Right lobe of liver (tissue), 6 donors: Measurements from ENCODE around the gene ANKS1B. TPM values are rescaled to one million over a fixed set of nuclear protein-coding genes. Genes with fewer than 3 reads are reported as not detected.

Source experiments
- ATAC-seq, 4 donors: fragments of 200-7000 bp; cut with Tn5 transposase; one replicate each; pipeline ENCODE4 v1.9.1; 2020; ENCODE audit warnings: mild to moderate bottlenecking in 4 of 4, moderate library complexity in 4 of 4
- DNase-seq, 3 donors: peaks; one replicate each; pipeline ENCODE4 v3.0.0-alpha.2; 2020
- H3K27ac ChIP-seq, 3 donors: fragments of 200-600 bp; one replicate each; pipeline ENCODE4 v1.8.0; 2022
- H3K27me3 ChIP-seq, 2 donors: fragments of 200-600 bp; one replicate each; pipeline ENCODE4 v1.8.0; 2022
- H3K36me3 ChIP-seq, 4 donors: fragments of 200-600 bp; sonication (generic) in 1 of 4; one replicate each; pipeline versions ENCODE4 v1.5.1 to v1.8.0; 2017 to 2022; ENCODE audit warnings: control low read depth in 1 of 4
- H3K4me1 ChIP-seq, 4 donors: fragments of 200-600 bp; sonication (generic) in 1 of 4; one replicate each; pipeline versions ENCODE4 v1.5.1 to v1.8.0; 2017 to 2022; ENCODE audit warnings: control low read depth in 1 of 4
- H3K4me3 ChIP-seq, 3 donors: fragments of 200-600 bp; one replicate each; pipeline ENCODE4 v1.8.0; 2022
- H3K9me3 ChIP-seq, 4 donors: fragments of 200-600 bp; sonication (generic) in 1 of 4; one replicate each; pipeline versions ENCODE4 v1.5.1 to v1.8.0; 2017 to 2022; ENCODE audit warnings: control low read depth in 1 of 4
- CTCF ChIP-seq, 4 donors: fragments of 200-600 bp in 3 of 4; fragments of 450-650 bp in 1 of 4; IDR thresholded peaks; one replicate each; pipeline versions ENCODE4 v1.5.1 to v1.8.0; 2016 to 2022; ENCODE audit warnings: antibody characterized with exemption in 4 of 4, mild to moderate bottlenecking in 2 of 4
- POLR2A ChIP-seq: fragments of 450-650 bp; IDR thresholded peaks from one replicate; pipeline ENCODE4 v1.6.1; 2017; ENCODE audit warnings: antibody characterized with exemption, mild to moderate bottlenecking
- WGBS: methylation state at CpG from one replicate; pipeline ENCODE4 v1.1.6; 2018; ENCODE audit warnings: low coverage, low lambda C conversion rate; ENCODE audit not compliant: insufficient coverage; ENCODE audit errors: missing lambda C conversion rate; 5-methylcytosine and 5-hydroxymethylcytosine counted together
- intact Hi-C, 2 donors: fragments of 100-400 bp; cut with DNase I; formaldehyde crosslinking; loops; one replicate each; pipeline versions ENCODE4 v1.11.2 to v1.14.1; 2022
- total RNA-seq, 6 experiments: library from RNA; depleted of rRNA in 2 of 6; stranded (reverse); fragments of >200 nt in 2 of 6; fragmentation: NEBNext Ultra II Directional in 3 of 6; extraction: Animal tissue kit (Norgen Biotek cat#: 25700) in 3 of 6; gene quantifications; one replicate each; pipeline versions ENCODE4 v1.1.0 to v1.2.4, GENCODE V29; 2016 to 2023
- donor health status: DM: no; HTN: yes; CAD: no.
- donor health status: DM: no; HTN: no; CAD: no.
- donor health status: DM: no; HTN: no; CAD: no.
- donor health status: DM: no; HTN: yes; CAD: no.
- donor health status: DM: no; HTN: yes; CAD: no.

Gene ANKS1B
- total RNA-seq, 6 experiments from 2014 or later = 0.17 to 1.9 (median 0.44) TPM; not detected in 1

GRCh38 chr12:99122959-99123358 is 861.8 kb downstream of the ANKS1B start:
- no peak for DNase-seq
- H3K36me3 ChIP-seq = no peaks in the 10 kb centered on the region
- TF ChIP-seq POLR2A (no peak), CTCF (IDR thresholded peaks at IDR 0.05) (no peak)
- H3K27ac ChIP-seq = no peak overlapping the region
- no peaks in the 10 kb centered on the region for H3K9me3 ChIP-seq
- H3K4me3 ChIP-seq = no peak overlapping the region
- H3K27me3 ChIP-seq = no peaks in the 10 kb centered on the region
- no peaks in the 10 kb centered on the region for H3K4me1 ChIP-seq
- WGBS = 20% methylated on average over 2 of the region's 2 CpGs
- intact Hi-C loops = no loop called here
- no peak for ATAC-seq

- intact Hi-C loops = no loop called here
- no peak overlapping the region for H3K27ac ChIP-seq
- no peak for ATAC-seq
- no peak overlapping the region for H3K4me3 ChIP-seq
- no peaks in the 10 kb centered on the region for H3K4me1 ChIP-seq
- 55% methylated on average over 3 of the region's 3 CpGs for WGBS
- H3K9me3 ChIP-seq = no peaks in the 10 kb centered on the region
- DNase-seq = no peak
- no peaks in the 10 kb centered on the region for H3K27me3 ChIP-seq
- H3K36me3 ChIP-seq = no peaks in the 10 kb centered on the region
- TF ChIP-seq CTCF (IDR thresholded peaks at IDR 0.05) (no peak), POLR2A (no peak)
Measured at GRCh38 chr12:99122496-99122895, 862.2 kb downstream of the ANKS1B start.

DNA sequence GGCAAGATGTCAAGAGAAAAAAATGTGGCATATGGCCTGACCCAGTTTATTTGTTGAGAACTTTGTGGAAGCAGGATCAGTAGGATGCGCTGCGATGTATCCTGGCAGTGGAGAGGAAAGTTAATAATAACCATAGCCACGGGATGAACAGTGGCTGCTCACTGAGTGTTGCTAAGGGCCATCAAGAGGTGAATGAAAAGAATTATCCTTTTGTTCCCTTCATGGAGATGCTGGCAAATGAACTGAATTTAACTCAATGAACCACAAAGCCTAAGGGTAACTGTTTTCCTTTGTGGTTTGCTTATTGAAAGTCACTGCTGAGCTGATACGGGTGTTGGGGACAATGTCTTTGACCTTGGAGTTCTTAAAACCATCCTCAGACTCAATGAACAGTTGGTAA is 863.2 kb downstream of the ANKS1B start:
- no peaks in the 10 kb centered on the region for H3K9me3 ChIP-seq
- no peaks in the 10 kb centered on the region for H3K27me3 ChIP-seq
- no peak for DNase-seq
- TF ChIP-seq CTCF (IDR thresholded peaks at IDR 0.05) (no peak), POLR2A (no peak)
- no peak for ATAC-seq
- WGBS = 55% methylated on average over 4 of the region's 4 CpGs
- no peaks in the 10 kb centered on the region for H3K36me3 ChIP-seq
- intact Hi-C loops = no loop called here
- no peaks in the 10 kb centered on the region for H3K4me1 ChIP-seq
- H3K27ac ChIP-seq = no peak overlapping the region
- no peak overlapping the region for H3K4me3 ChIP-seq

DNA sequence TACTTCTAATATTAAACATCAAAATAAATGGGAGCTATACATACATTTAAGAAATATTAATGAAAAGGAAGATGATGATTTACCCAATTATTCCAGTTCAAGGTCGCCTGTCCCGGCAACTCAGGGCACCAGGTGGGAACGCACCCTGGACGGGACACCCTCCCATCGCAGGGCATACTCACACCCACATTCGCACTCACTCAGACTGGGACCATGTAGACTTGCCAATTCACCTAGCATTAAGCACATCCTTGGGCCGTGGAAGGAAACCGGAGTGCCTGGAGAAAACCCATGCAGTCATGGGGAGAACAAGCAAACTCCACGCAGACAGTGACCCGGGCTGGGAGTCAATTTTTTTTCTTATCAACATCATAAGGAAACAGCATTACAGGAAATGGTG is 864.8 kb downstream of the ANKS1B start:
- ATAC-seq (no peak), DNase-seq (no peak)
- TF ChIP-seq CTCF (IDR thresholded peaks at IDR 0.05) (no peak), POLR2A (no peak)
- intact Hi-C loops = no loop called here
- H3K4me1 ChIP-seq = no peaks in the 10 kb centered on the region
- H3K9me3 ChIP-seq = no peaks in the 10 kb centered on the region
- no peak overlapping the region for H3K27ac ChIP-seq
- WGBS = 50% methylated on average over 7 of the region's 10 CpGs
- H3K4me3 ChIP-seq = no peak overlapping the region
- no peaks in the 10 kb centered on the region for H3K27me3 ChIP-seq
- no peaks in the 10 kb centered on the region for H3K36me3 ChIP-seq

- H3K4me3 ChIP-seq = no peak overlapping the region
Measured at GRCh38 chr12:99119449-99119848, 865.3 kb downstream of the ANKS1B start.

More at GRCh38 chr12:99119449-99119848, 865.3 kb downstream of the ANKS1B start:
- TF ChIP-seq CTCF (IDR thresholded peaks at IDR 0.05) (no peak), POLR2A (no peak)
- ATAC-seq (no peak), DNase-seq (no peak)
- H3K27me3 ChIP-seq = no peaks in the 10 kb centered on the region
- no peaks in the 10 kb centered on the region for H3K9me3 ChIP-seq
- H3K4me1 ChIP-seq = no peaks in the 10 kb centered on the region
- intact Hi-C loops = no loop called here
- no peaks in the 10 kb centered on the region for H3K36me3 ChIP-seq
- no peak overlapping the region for H3K27ac ChIP-seq
